NOMO-1 treated with dmso at 0.1 percent for 144 hours (cell line): ENCODE measurements around the gene RIT2.

Source experiments
- DNase-seq: peaks from one replicate; lab custom pipeline; 2025; ENCODE audit not compliant: unreplicated experiment; lab: John Stamatoyannopoulos, UW

RIT2 gene

GRCh38 chr18:43092539-43092938, 22.9 kb downstream of the RIT2 start:
- DNase-seq, result no peak

- DNase-seq, result no peak
Measured at GRCh38 chr18:43081396-43081795, 34.1 kb downstream of the RIT2 start.

- no peak for DNase-seq
Measured at GRCh38 chr18:43080671-43081070, 34.8 kb downstream of the RIT2 start.

GRCh38 chr18:43079422-43079821, 36.1 kb downstream of the RIT2 start:
- no peak for DNase-seq

- DNase-seq, result no peak
Measured at GRCh38 chr18:43078478-43079092, 36.9 kb downstream of the RIT2 start.

GRCh38 chr18:43077510-43078308, 37.8 kb downstream of the RIT2 start:
- DNase-seq, result no peak

- no peak for DNase-seq
Measured at GRCh38 chr18:43073771-43074170, 41.7 kb downstream of the RIT2 start.

GRCh38 chr18:43068781-43069180, 46.7 kb downstream of the RIT2 start:
- DNase-seq, result no peak

GRCh38 chr18:43067570-43067969, 47.9 kb downstream of the RIT2 start:
- no peak for DNase-seq

GRCh38 chr18:43061816-43062215, 53.7 kb downstream of the RIT2 start:
- no peak for DNase-seq

- DNase-seq, result no peak
Measured at GRCh38 chr18:43061318-43061717, 54.2 kb downstream of the RIT2 start.

GRCh38 chr18:43060020-43060419, 55.5 kb downstream of the RIT2 start:
- no peak for DNase-seq

GRCh38 chr18:43054815-43055519, 60.5 kb downstream of the RIT2 start:
- DNase-seq, result no peak

- no peak for DNase-seq
Measured at GRCh38 chr18:43049021-43049420, 66.5 kb downstream of the RIT2 start.

- no peak for DNase-seq
Measured at GRCh38 chr18:43046322-43046721, 69.2 kb downstream of the RIT2 start.

- DNase-seq, result no peak
Measured at GRCh38 chr18:43043626-43044025, 71.9 kb downstream of the RIT2 start.

GRCh38 chr18:43040281-43040680, 75.2 kb downstream of the RIT2 start:
- no peak for DNase-seq

- DNase-seq, result no peak
Measured at GRCh38 chr18:43034683-43035500, 80.6 kb downstream of the RIT2 start.

- no peak for DNase-seq
Measured at GRCh38 chr18:43031169-43031568, 84.3 kb downstream of the RIT2 start.

GRCh38 chr18:43029414-43029813, 86.1 kb downstream of the RIT2 start:
- no peak for DNase-seq

- DNase-seq, result no peak
Measured at GRCh38 chr18:43022874-43023273, 92.6 kb downstream of the RIT2 start.
